Loucy (cell line): ENCODE measurements around the gene SIPA1L3.

Experiments used
- H2AFZ ChIP-seq: fragments of 200-600 bp; sonication (generic); 2 replicates; pipeline ENCODE4 v1.6.0; 2016; ENCODE audit warnings: antibody characterized with exemption, mild to moderate bottlenecking, low read length, moderate library complexity
- H3F3A ChIP-seq: fragments of 200-600 bp; 2 replicates; pipeline ENCODE4 v1.6.0; 2016; ENCODE audit warnings: antibody characterized with exemption, low read depth, mild to moderate bottlenecking
- H3K27me3 ChIP-seq: fragments of 200-600 bp; sonication (generic); 2 replicates; pipeline ENCODE4 v1.6.1; 2014; ENCODE audit warnings: low read length, mild to moderate bottlenecking; ENCODE audit not compliant: insufficient read depth, poor library complexity, severe bottlenecking
- H3K36me3 ChIP-seq: fragments of 200-600 bp; sonication (generic); 2 replicates; pipeline ENCODE4 v1.6.1; 2016; ENCODE audit warnings: low read length; ENCODE audit not compliant: insufficient read depth
- H3K4me1 ChIP-seq: fragments of 200-600 bp; sonication (generic); 2 replicates; pipeline ENCODE4 v1.5.1; 2014; ENCODE audit warnings: low read length, mild to moderate bottlenecking; ENCODE audit not compliant: insufficient read depth, poor library complexity, severe bottlenecking
- H3K4me2 ChIP-seq: fragments of 200-600 bp; sonication (generic); 2 replicates; pipeline ENCODE4 v1.6.0; 2014; ENCODE audit warnings: antibody characterized with exemption, low read length, low read depth, mild to moderate bottlenecking; ENCODE audit not compliant: poor library complexity, severe bottlenecking
- H3K4me3 ChIP-seq: fragments of 200-600 bp; sonication (generic); 2 replicates; pipeline ENCODE4 v1.5.1; 2014; ENCODE audit warnings: low read length, mild to moderate bottlenecking, mixed read lengths; ENCODE audit not compliant: poor library complexity, severe bottlenecking
- H3K79me2 ChIP-seq: fragments of 200-600 bp; sonication (generic); 2 replicates; pipeline ENCODE4 v1.6.1; 2014; ENCODE audit warnings: low read length; ENCODE audit not compliant: insufficient read depth
- H3K9ac ChIP-seq: fragments of 200-600 bp; sonication (generic); 2 replicates; pipeline ENCODE4 v1.6.0; 2014; ENCODE audit warnings: mild to moderate bottlenecking, low read depth, low read length, moderate library complexity; ENCODE audit not compliant: poor library complexity, severe bottlenecking
- H3K9me2 ChIP-seq: fragments of 200-600 bp; sonication (generic); replicated peaks from 2 replicates; pipeline ENCODE4 v1.6.1; 2016; ENCODE audit warnings: low read depth, low read length, mixed read lengths
- H3K9me3 ChIP-seq: fragments of 200-600 bp; sonication (generic); 2 replicates; pipeline ENCODE4 v1.6.1; 2014; ENCODE audit warnings: mild to moderate bottlenecking, antibody characterized with exemption, low read length, low read depth; ENCODE audit not compliant: insufficient read depth
- H4K20me1 ChIP-seq: fragments of 200-600 bp; sonication (generic); 2 replicates; pipeline ENCODE4 v1.6.0; 2014; ENCODE audit warnings: antibody characterized with exemption, low read length, mild to moderate bottlenecking; ENCODE audit not compliant: insufficient read depth, poor library complexity, severe bottlenecking
- EZH2phosphoT487 ChIP-seq: fragments of 200-600 bp; IDR thresholded peaks from 2 replicates; pipeline ENCODE4 v1.6.1; 2018; ENCODE audit warnings: antibody characterized with exemption, mild to moderate bottlenecking, moderate library complexity, borderline replicate concordance
- TF ChIP-seq, protein P1 (sequence below): fragments of 200-600 bp; sonication (generic); conservative IDR thresholded peaks from 2 replicates; pipeline ENCODE4 v1.5.1; 2014; ENCODE audit warnings: mild to moderate bottlenecking, antibody characterized with exemption, low read length

The SIPA1L3 gene

DNA sequence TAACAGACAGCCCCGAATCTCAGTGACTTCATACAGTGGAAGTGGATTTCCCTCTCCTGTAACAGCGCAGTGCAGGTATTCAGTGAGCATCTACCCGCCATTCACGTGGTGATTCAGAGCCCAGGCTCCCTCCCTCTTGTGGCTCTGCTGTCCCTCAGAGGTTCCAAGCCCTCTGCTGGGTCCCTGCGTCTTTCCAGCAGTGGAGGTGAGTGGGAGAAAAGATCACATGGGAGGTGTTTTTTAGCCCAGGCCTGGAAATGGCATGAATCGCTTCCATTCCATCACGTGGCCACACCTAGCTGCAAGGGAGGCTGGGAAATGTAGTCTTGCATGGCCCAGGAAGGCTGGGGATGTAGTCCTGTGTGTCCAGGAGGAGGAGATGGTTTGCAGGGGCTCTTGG, 255.6 kb downstream of the SIPA1L3 start:
- no peak for TF ChIP-seq EZH2phosphoT487
- TF ChIP-seq, protein P1, sequence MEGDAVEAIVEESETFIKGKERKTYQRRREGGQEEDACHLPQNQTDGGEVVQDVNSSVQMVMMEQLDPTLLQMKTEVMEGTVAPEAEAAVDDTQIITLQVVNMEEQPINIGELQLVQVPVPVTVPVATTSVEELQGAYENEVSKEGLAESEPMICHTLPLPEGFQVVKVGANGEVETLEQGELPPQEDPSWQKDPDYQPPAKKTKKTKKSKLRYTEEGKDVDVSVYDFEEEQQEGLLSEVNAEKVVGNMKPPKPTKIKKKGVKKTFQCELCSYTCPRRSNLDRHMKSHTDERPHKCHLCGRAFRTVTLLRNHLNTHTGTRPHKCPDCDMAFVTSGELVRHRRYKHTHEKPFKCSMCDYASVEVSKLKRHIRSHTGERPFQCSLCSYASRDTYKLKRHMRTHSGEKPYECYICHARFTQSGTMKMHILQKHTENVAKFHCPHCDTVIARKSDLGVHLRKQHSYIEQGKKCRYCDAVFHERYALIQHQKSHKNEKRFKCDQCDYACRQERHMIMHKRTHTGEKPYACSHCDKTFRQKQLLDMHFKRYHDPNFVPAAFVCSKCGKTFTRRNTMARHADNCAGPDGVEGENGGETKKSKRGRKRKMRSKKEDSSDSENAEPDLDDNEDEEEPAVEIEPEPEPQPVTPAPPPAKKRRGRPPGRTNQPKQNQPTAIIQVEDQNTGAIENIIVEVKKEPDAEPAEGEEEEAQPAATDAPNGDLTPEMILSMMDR = no peak
- Histone ChIP-seq H3K4me2 (no peak overlapping the region), H3K9me2 (no peaks in the 10 kb centered on the region), H3K4me1 (peaks cover 4% of the 10 kb centered on the region), H3K9ac (no peak overlapping the region), H3K36me3 (peaks cover 25% of the 10 kb centered on the region; the same call in 1 of the 2 replicates), H3F3A (no peaks in the 10 kb centered on the region), H4K20me1 (no peaks in the 10 kb centered on the region), H3K27me3 (no peaks in the 10 kb centered on the region), H3K9me3 (no peaks in the 10 kb centered on the region; the same call in 1 of the 2 replicates), H3K79me2 (no peaks in the 10 kb centered on the region), H3K4me3 (no peak overlapping the region), H2AFZ (no peak overlapping the region)

GRCh38 chr19:38163419-38164290, 256.6 kb downstream of the SIPA1L3 start:
- Histone ChIP-seq H3K4me1 (peaks cover 2% of the 10 kb centered on the region), H3K36me3 (peaks cover 25% of the 10 kb centered on the region; the same call in 1 of the 2 replicates), H3K9me3 (no peaks in the 10 kb centered on the region; the same call in 1 of the 2 replicates), H3K4me2 (no peak overlapping the region), H3F3A (no peaks in the 10 kb centered on the region), H3K79me2 (no peaks in the 10 kb centered on the region), H3K27me3 (no peaks in the 10 kb centered on the region), H3K4me3 (no peak overlapping the region), H3K9ac (no peak overlapping the region), H4K20me1 (no peaks in the 10 kb centered on the region), H2AFZ (no peak overlapping the region), H3K9me2 (no peaks in the 10 kb centered on the region)
- TF ChIP-seq, protein P1 = no peak
- TF ChIP-seq EZH2phosphoT487 = no peak

DNA sequence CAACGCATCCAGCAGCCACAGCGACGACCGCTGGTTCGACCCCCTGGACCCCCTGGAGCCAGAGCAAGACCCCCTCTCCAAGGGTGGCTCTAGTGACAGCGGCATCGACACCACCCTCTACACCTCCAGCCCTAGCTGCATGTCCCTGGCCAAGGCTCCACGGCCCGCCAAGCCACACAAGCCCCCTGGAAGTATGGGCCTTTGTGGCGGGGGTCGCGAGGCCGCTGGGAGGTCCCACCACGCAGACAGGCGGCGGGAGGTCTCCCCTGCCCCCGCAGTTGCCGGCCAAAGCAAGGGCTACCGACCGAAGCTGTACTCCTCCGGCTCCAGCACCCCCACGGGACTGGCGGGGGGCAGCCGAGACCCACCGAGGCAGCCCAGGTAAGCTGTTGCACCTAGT, 257.5 kb downstream of the SIPA1L3 start:
- H3K4me3 ChIP-seq = no peak overlapping the region
- H3K27me3 ChIP-seq = no peaks in the 10 kb centered on the region
- no peaks in the 10 kb centered on the region for H3K79me2 ChIP-seq
- H3F3A ChIP-seq = no peaks in the 10 kb centered on the region
- no peaks in the 10 kb centered on the region for H4K20me1 ChIP-seq
- H3K36me3 ChIP-seq = peaks cover 25% of the 10 kb centered on the region; the same call in 1 of the 2 replicates
- no peak for TF ChIP-seq EZH2phosphoT487
- TF ChIP-seq, protein P1 = no peak
- H3K4me1 ChIP-seq = no peaks in the 10 kb centered on the region
- no peaks in the 10 kb centered on the region; the same call in 1 of the 2 replicates for H3K9me3 ChIP-seq
- H3K4me2 ChIP-seq = no peak overlapping the region
- no peak overlapping the region for H3K9ac ChIP-seq
- H2AFZ ChIP-seq = no peak overlapping the region
- H3K9me2 ChIP-seq = no peaks in the 10 kb centered on the region
